Lower lobe of right lung (tissue), 2 donors: ENCODE results near the gene ZBP1. TPM values are rescaled to one million over a fixed set of nuclear protein-coding genes. Genes with fewer than 3 reads are reported as not detected.
A peak's percentile ranks its signal among the peaks of the same experiment; 100 is the strongest.

Source experiments
- ATAC-seq, 2 donors: fragments of 200-7000 bp; cut with Tn5 transposase; one replicate each; pipeline ENCODE4 v1.9.1; 2020 to 2022; ENCODE audit warnings: mild to moderate bottlenecking in 2 of 2, moderate library complexity in 2 of 2
- DNase-seq: peaks from one replicate; pipeline ENCODE4 v3.0.0-alpha.2; 2020
- H3K27ac ChIP-seq: fragments of 200-600 bp; one replicate; pipeline ENCODE4 v1.8.0; 2022
- H3K27me3 ChIP-seq: fragments of 200-600 bp; one replicate; pipeline ENCODE4 v1.8.0; 2022; ENCODE audit warnings: low read depth
- H3K36me3 ChIP-seq: fragments of 200-600 bp; one replicate; pipeline ENCODE4 v1.8.0; 2022; ENCODE audit warnings: mild to moderate bottlenecking
- H3K4me1 ChIP-seq: fragments of 200-600 bp; one replicate; pipeline ENCODE4 v1.8.0; 2022
- H3K4me3 ChIP-seq: fragments of 200-600 bp; one replicate; pipeline ENCODE4 v1.8.0; 2022; ENCODE audit warnings: mild to moderate bottlenecking
- H3K9me3 ChIP-seq: fragments of 200-600 bp; one replicate; pipeline ENCODE4 v1.8.0; 2022
- CTCF ChIP-seq: fragments of 200-600 bp; IDR thresholded peaks from one replicate; pipeline ENCODE4 v1.8.0; 2022; ENCODE audit warnings: antibody characterized with exemption, mild to moderate bottlenecking
- intact Hi-C: fragments of 100-400 bp; cut with DNase I; formaldehyde crosslinking; loops from one replicate; pipeline ENCODE4 v1.11.0; 2022
- total RNA-seq: library from RNA; stranded (reverse); fragmentation: NEBNext Ultra II Directional; extraction: Animal tissue kit (Norgen Biotek cat#: 25700); gene quantifications from one replicate; pipeline ENCODE4 v1.2.1, GENCODE V29; 2021
- donor health status: DM: no; HTN: yes; CAD: no; lungs with severe emphysema.

Gene ZBP1
- total RNA-seq, 1 donor from 2014 or later, result 5.8 TPM

- H3K9me3 ChIP-seq, result no peaks in the 10 kb centered on the region
- no peak overlapping the region for H3K4me3 ChIP-seq
- no peak overlapping the region for H3K27ac ChIP-seq
- DNase-seq (peak; percentile 41), ATAC-seq (no peak)
- intact Hi-C loops, result no loop called here
- TF ChIP-seq CTCF, result no peak
- H3K27me3 ChIP-seq, result no peaks in the 10 kb centered on the region
- H3K36me3 ChIP-seq, result peaks cover 29% of the 10 kb centered on the region
- peaks cover 5% of the 10 kb centered on the region for H3K4me1 ChIP-seq
Measured at GRCh38 chr20:57659517-57660180, 39.4 kb upstream of the ZBP1 start.

- intact Hi-C loops, result no loop called here
- TF ChIP-seq CTCF, result no peak
- DNase-seq (peak; percentile 43), ATAC-seq (no peak)
- H3K4me3 ChIP-seq, result no peak overlapping the region
- no peak overlapping the region for H3K27ac ChIP-seq
- H3K9me3 ChIP-seq, result no peaks in the 10 kb centered on the region
- H3K4me1 ChIP-seq, result peaks cover 8% of the 10 kb centered on the region
- peaks cover 29% of the 10 kb centered on the region for H3K36me3 ChIP-seq
- H3K27me3 ChIP-seq, result no peaks in the 10 kb centered on the region
Measured at GRCh38 chr20:57658833-57659516, 38.7 kb upstream of the ZBP1 start.

GRCh38 chr20:57658447-57658832, 38.2 kb upstream of the ZBP1 start:
- Histone ChIP-seq H3K27me3 (no peaks in the 10 kb centered on the region), H3K9me3 (no peaks in the 10 kb centered on the region), H3K27ac (no peak overlapping the region), H3K36me3 (peaks cover 29% of the 10 kb centered on the region), H3K4me1 (peaks cover 8% of the 10 kb centered on the region), H3K4me3 (no peak overlapping the region)
- DNase-seq, result no peak
- ATAC-seq, result no peak
- TF ChIP-seq CTCF, result no peak
- intact Hi-C loops, result no loop called here

GRCh38 chr20:57657535-57658446, 37.6 kb upstream of the ZBP1 start:
- H3K9me3 ChIP-seq, result no peaks in the 10 kb centered on the region
- peaks cover 8% of the 10 kb centered on the region for H3K4me1 ChIP-seq
- no peak overlapping the region for H3K4me3 ChIP-seq
- H3K27me3 ChIP-seq, result no peaks in the 10 kb centered on the region
- TF ChIP-seq CTCF, result no peak
- intact Hi-C loops, result no loop called here
- ATAC-seq, result peak; percentile 75 to 84
- peak; percentile 65 for DNase-seq
- peaks cover 31% of the 10 kb centered on the region for H3K36me3 ChIP-seq
- H3K27ac ChIP-seq, result no peak overlapping the region

- Histone ChIP-seq H3K27me3 (no peaks in the 10 kb centered on the region), H3K4me3 (no peak overlapping the region), H3K9me3 (no peaks in the 10 kb centered on the region), H3K27ac (no peak overlapping the region), H3K36me3 (peaks cover 39% of the 10 kb centered on the region), H3K4me1 (peaks cover 8% of the 10 kb centered on the region)
- no peak for TF ChIP-seq CTCF
- DNase-seq (peak; percentile 35), ATAC-seq (no peak)
- intact Hi-C loops, result no loop called here
Measured at GRCh38 chr20:57656821-57657534, 36.8 kb upstream of the ZBP1 start.
